D721Med (cell line): ENCODE measurements around the gene PANX2.

Experiments used
- DNase-seq: peaks from one replicate; pipeline ENCODE4 v3.0.0; 2011; ENCODE audit warnings: low spot score; ENCODE audit not compliant: insufficient read length
- FAIRE-seq: peaks from 2 replicates; lab custom pipeline; 2011; peaks lifted over from hg19 to GRCh38; lab: Jason Lieb, UNC
- CTCF ChIP-seq: IDR thresholded peaks from 2 replicates; pipeline ENCODE4 v1.5.1; 2012; ENCODE audit warnings: mild to moderate bottlenecking, control low read depth; ENCODE audit not compliant: insufficient read depth; ENCODE audit errors: missing control alignments

Gene PANX2

GRCh38 chr22:50194037-50194805 lies 23.7 kb downstream of the PANX2 start:
- TF ChIP-seq CTCF, result no peak
- DNase-seq (no peak), FAIRE-seq (no peak)

GRCh38 chr22:50196256-50196655 lies 25.7 kb downstream of the PANX2 start:
- DNase-seq, result no peak
- no peak for TF ChIP-seq CTCF
- FAIRE-seq, result no peak

- TF ChIP-seq CTCF, result no peak
- DNase-seq, result no peak
- no peak for FAIRE-seq
Observed at GRCh38 chr22:50197000-50197800, 26.7 kb downstream of the PANX2 start.

- FAIRE-seq (no peak), DNase-seq (no peak)
- no peak for TF ChIP-seq CTCF
Observed at GRCh38 chr22:50197856-50198623, 27.5 kb downstream of the PANX2 start.

GRCh38 chr22:50198624-50199017 lies 28.1 kb downstream of the PANX2 start:
- FAIRE-seq, result no peak

GRCh38 chr22:50199251-50199721 lies 28.8 kb downstream of the PANX2 start:
- DNase-seq (no peak), FAIRE-seq (no peak)
- no peak for TF ChIP-seq CTCF

More at GRCh38 chr22:50198624-50199017, 28.1 kb downstream of the PANX2 start:
- no peak for DNase-seq
- TF ChIP-seq CTCF, result no peak
